Posterior cingulate gyrus (tissue), 11 donors: ENCODE measurements around the gene HMG20B.
"Not testable (repeated sequence)": the region's sequence is repeated elsewhere in the genome, so short reads cannot be mapped to it uniquely, and the experiment has no call there.

Experiments used
- DNase-seq, 10 donors: peaks; one replicate each; pipeline versions ENCODE4 v3.0.0 to v3.0.0-alpha.2; 2020 to 2021; ENCODE audit warnings: mixed read lengths in 3 of 10
- intact Hi-C: fragments of 100-400 bp; cut with DNase I; formaldehyde crosslinking; loops from one replicate; pipeline ENCODE4 v1.15.1; 2023

HMG20B gene

GRCh38 chr19:3572855-3573161, at the start of gene HMG20B:
HMG20B (plus strand) TSS chr19:3572944; CDS start chr19:3573310, 366 bp downstream.
- intact Hi-C loops, result loop anchor here (1.0 kb wide), 1 partner anchor 16 kb away; the partner anchor contains the start of gene MFSD12
- DNase-seq, result no peak

- no peak for DNase-seq
These were observed 49.2 kb upstream of the HMG20B start for GRCh38 chr19:3523361-3524077.

GRCh38 chr19:3524078-3524842, 48.5 kb upstream of the HMG20B start:
- peak in 1 of 10 donors; percentile 72 for DNase-seq
- intact Hi-C loops, result no loop called here

More at GRCh38 chr19:3523361-3524077, 49.2 kb upstream of the HMG20B start:
- intact Hi-C loops, result no loop called here

- intact Hi-C loops, result no loop called here
- no peak for DNase-seq
These were observed 47.8 kb upstream of the HMG20B start for GRCh38 chr19:3524904-3525451.

GRCh38 chr19:3526507-3527237, 46.1 kb upstream of the HMG20B start:
- peak in 1 of 10 donors; percentile 59 for DNase-seq

GRCh38 chr19:3527238-3527910, 45.4 kb upstream of the HMG20B start:
- intact Hi-C loops, result no loop called here
- peak in 1 of 10 donors; percentile 75 for DNase-seq

More at GRCh38 chr19:3526507-3527237, 46.1 kb upstream of the HMG20B start:
- intact Hi-C loops, result no loop called here

GRCh38 chr19:3528080-3528479, 44.7 kb upstream of the HMG20B start:
- intact Hi-C loops, result no loop called here
- DNase-seq, result peak in 1 of 10 donors; percentile 62

- intact Hi-C loops, result no loop called here
- DNase-seq, result no peak
These were observed 44.1 kb upstream of the HMG20B start for GRCh38 chr19:3528539-3529211.

GRCh38 chr19:3529299-3529698, 43.4 kb upstream of the HMG20B start:
- DNase-seq, intact Hi-C loops: not testable (repeated sequence)

GRCh38 chr19:3530389-3530788, 42.4 kb upstream of the HMG20B start:
- no peak for DNase-seq
- intact Hi-C loops, result no loop called here

GRCh38 chr19:3531716-3532115, 41.0 kb upstream of the HMG20B start:
- intact Hi-C loops, result no loop called here

GRCh38 chr19:3532154-3532786, 40.5 kb upstream of the HMG20B start:
- intact Hi-C loops, result no loop called here
- DNase-seq, result no peak

More at GRCh38 chr19:3531716-3532115, 41.0 kb upstream of the HMG20B start:
- DNase-seq, result no peak

GRCh38 chr19:3533033-3533432, 39.7 kb upstream of the HMG20B start:
- intact Hi-C loops, result no loop called here
- DNase-seq, result no peak

- intact Hi-C loops, result no loop called here
- no peak for DNase-seq
These were observed 39.1 kb upstream of the HMG20B start for GRCh38 chr19:3533563-3534216.

GRCh38 chr19:3534375-3535234, 38.1 kb upstream of the HMG20B start:
- DNase-seq, result peak in 1 of 10 donors; percentile 76
- intact Hi-C loops, result no loop called here

GRCh38 chr19:3535235-3535535, 37.6 kb upstream of the HMG20B start:
- no peak for DNase-seq
- intact Hi-C loops, result no loop called here

- peak in 1 of 10 donors; percentile 73 for DNase-seq
- intact Hi-C loops, result no loop called here
These were observed 37.2 kb upstream of the HMG20B start for GRCh38 chr19:3535563-3535965.

- no peak for DNase-seq
- intact Hi-C loops, result no loop called here
These were observed 36.8 kb upstream of the HMG20B start for GRCh38 chr19:3535981-3536380.
